Measurements from ENCODE around the gene FNBP1. TPM values are rescaled to one million over a fixed set of nuclear protein-coding genes. Genes with fewer than 3 reads are reported as not detected.
A peak's percentile ranks its signal among the peaks of the same experiment; 100 is the strongest.

The FNBP1 gene
- total RNA-seq (2016; rRNA removed; fragmentation: Illumina TruSeq; extraction: Trizol) (19.5 and 22.9 TPM in 2 replicates), polyA plus RNA-seq (2011; rRNA removed) (5.2 and 5.4 TPM in 2 replicates), polyA minus RNA-seq (2011; rRNA and poly(A)+ RNA removed; ENCODE audit: low replicate concordance) (4.4 and 10.2 TPM in 2 replicates), Bru-seq, nascent RNA (percentile 61 among the genes with signal in this experiment), BruChase-seq, experiment 1, labeled RNA remaining after a 6-hour chase (percentile 77 among the genes with signal in this experiment), BruChase-seq, experiment 2, labeled RNA remaining after a 2-hour chase (percentile 68 among the genes with signal in this experiment)
- total RNA-seq (2016; cell fraction: cytosol; rRNA removed; fragmentation: Illumina TruSeq; extraction: Trizol; ENCODE audit: low read depth) = 3.8 and 5.7 TPM in 2 replicates
- 17.1 and 17.3 TPM in 2 replicates for total RNA-seq (2016; cell fraction: insoluble cytoplasmic fraction; rRNA removed; fragmentation: Illumina TruSeq; extraction: Trizol)
- 10.5 and 11.1 TPM in 2 replicates for total RNA-seq (2016; cell fraction: membrane; rRNA removed; fragmentation: Illumina TruSeq; extraction: Trizol)
- total RNA-seq (2016; cell fraction: nucleus; rRNA removed; fragmentation: Illumina TruSeq; extraction: Trizol) = 13.3 and 16.8 TPM in 2 replicates
- 2.8 and 3.6 TPM in 2 replicates for polyA plus RNA-seq (2011; cell fraction: cytosol; rRNA removed)
- 4.9 and 7.3 TPM in 2 replicates for polyA plus RNA-seq (2011; cell fraction: nucleus; rRNA removed)
- polyA plus RNA-seq (2012) = 8.6 and 13.9 TPM in 2 replicates
- polyA plus RNA-seq (2016; cell fraction: cytosol; fragmentation: Illumina TruSeq; extraction: Trizol; ENCODE audit: low read depth) = 1.9 and 2.3 TPM in 2 replicates
- polyA plus RNA-seq (2016; cell fraction: insoluble cytoplasmic fraction; fragmentation: Illumina TruSeq; extraction: Trizol; ENCODE audit: low read depth) = 13.0 and 16.7 TPM in 2 replicates
- 4.3 and 5.1 TPM in 2 replicates for polyA plus RNA-seq (2016; cell fraction: membrane; fragmentation: Illumina TruSeq; extraction: Trizol; ENCODE audit: low read depth)
- polyA plus RNA-seq (2016; cell fraction: nucleus; fragmentation: Illumina TruSeq; extraction: Trizol; ENCODE audit: insufficient read depth, low read depth) = 18.7 and 22.4 TPM in 2 replicates
- 8.5 and 10.5 TPM in 2 replicates for polyA minus RNA-seq (2011; cell fraction: cytosol; rRNA and poly(A)+ RNA removed)
- polyA minus RNA-seq (2011; cell fraction: nucleus; rRNA and poly(A)+ RNA removed) = 15.5 and 21.8 TPM in 2 replicates
- long read RNA-seq, experiment 1, partial matches to known transcripts = 4 of 9 reads
- long read RNA-seq, experiment 1, other reads (novel, unspliced or antisense) = 5 of 9 reads
- long read RNA-seq, experiment 2, full-length matches to known transcripts = 3 of 25 reads
- long read RNA-seq, experiment 2, partial matches to known transcripts = 2 of 25 reads
- long read RNA-seq, experiment 2, other reads (novel, unspliced or antisense) = 20 of 25 reads

- no peaks in the 10 kb centered on the region for H3K36me3 ChIP-seq (replicated peaks in 1 of 2; ENCODE audit: control insufficient read depth in 1 of 2, insufficient read depth in 2 of 2, low read length in 2 of 2)
- 1% methylated on average over 15 of the region's 92 CpGs for WGBS (ENCODE audit: low lambda C conversion rate)
- BruUV-seq (replicated peaks) = no TSS peak
- ChIA-PET CTCF (ENCODE audit: low intra/inter-chr PET ratio, low total read pairs) (interaction anchor here (2.2 kb wide), 1 partner anchor 157 kb away, joined by 9 read pairs; no protein-coding TSS in a partner anchor), POLR2A (interaction anchor here (0.8 to 4.0 kb wide), 6 partner anchors 8 to 157 kb away, joined by 3 to 39 read pairs (median 7); partner anchors contain the start of gene GPR107)
- no peaks in the 10 kb centered on the region for H3K27me3 ChIP-seq (ENCODE audit: control insufficient read depth in 1 of 2, insufficient read depth in 2 of 2, low read length in 2 of 2)
- FAIRE-seq (no peak), DNase-seq (ENCODE audit: low spot score) (peak; percentile 56), ATAC-seq (peak; percentile 82)
- no peaks in the 10 kb centered on the region for H3K9me3 ChIP-seq (ENCODE audit: low read length)
- H4K20me1 ChIP-seq (ENCODE audit: insufficient read depth, low read length) = no peaks in the 10 kb centered on the region
- H3K4me2 ChIP-seq (ENCODE audit: low read depth, low read length) = peak within 1 kb of the TSS; percentile 79
- peak within 1 kb of the TSS; percentile 85 for H3K27ac ChIP-seq (ENCODE audit: extremely low read length, insufficient read depth, low read length)
- H2AFZ ChIP-seq (ENCODE audit: low read length) = no peak within 1 kb of the TSS
- peak within 1 kb of the TSS; percentile 83 for H3K9ac ChIP-seq (ENCODE audit: insufficient read depth, low read depth, low read length)
- in situ Hi-C loops (cut with HindIII; ENCODE audit: extremely low pct_ligation_motif_present, low pct_unique_long_range_greater_than_20kb) (loop anchor here (5.0 kb wide), 1 partner anchor 156 kb away; no protein-coding TSS in a partner anchor), intact Hi-C loops (cut with micrococcal nuclease; ENCODE audit: unreplicated experiment) (loop anchor here (1.0 kb wide), 1 partner anchor 158 kb away; no protein-coding TSS in a partner anchor)
- H3K4me3 ChIP-seq (replicated peaks in 1 of 3; ENCODE audit: insufficient read depth in 1 of 3, low read depth in 2 of 3, low read length in 3 of 3) = peak within 1 kb of the TSS; percentile 68 to 97 (median 78)
- H3K79me2 ChIP-seq (ENCODE audit: insufficient read depth, low read length) = peaks cover 35% of the 10 kb centered on the region
- peaks cover 55% of the 10 kb centered on the region for H3K4me1 ChIP-seq (ENCODE audit: insufficient read depth, low read length)
- TF ChIP-seq E2F2 (CRISPR knock-in tag; IDR thresholded peaks at IDR 0.05; ENCODE audit: borderline replicate concordance) (no peak), POGZ (CRISPR knock-in tag; IDR thresholded peaks at IDR 0.05) (peak; percentile 37; the same call in 1 of the 2 replicates), CHD2 (IDR thresholded peaks at IDR 0.05; ENCODE audit: low read depth, low read length) (no peak), RBM22 (optimal IDR thresholded peaks at IDR 0.05; ENCODE audit: low read length) (no peak), IKZF5 (CRISPR knock-in tag; IDR thresholded peaks at IDR 0.05) (0 out of 2 replicates have a peak, but pooled peaks have one; percentile 71), ZNF709 (CRISPR knock-in tag; IDR thresholded peaks at IDR 0.05) (peak; percentile 20; the same call in 1 of the 2 replicates), ZFX (CRISPR knock-in tag; IDR thresholded peaks at IDR 0.05; ENCODE audit: low read depth) (peak; percentile 82), JUND (CRISPR knock-in tag; IDR thresholded peaks at IDR 0.05) (0 out of 2 replicates have a peak, but pooled peaks have one; percentile 29), SRY (CRISPR knock-in tag; IDR thresholded peaks at IDR 0.05) (0 out of 2 replicates have a peak, but pooled peaks have one; percentile 33), ZBTB34 (CRISPR knock-in tag; IDR thresholded peaks at IDR 0.05) (peak; percentile 11; the same call in 1 of the 2 replicates)
- TF ChIP-seq, protein P1, sequence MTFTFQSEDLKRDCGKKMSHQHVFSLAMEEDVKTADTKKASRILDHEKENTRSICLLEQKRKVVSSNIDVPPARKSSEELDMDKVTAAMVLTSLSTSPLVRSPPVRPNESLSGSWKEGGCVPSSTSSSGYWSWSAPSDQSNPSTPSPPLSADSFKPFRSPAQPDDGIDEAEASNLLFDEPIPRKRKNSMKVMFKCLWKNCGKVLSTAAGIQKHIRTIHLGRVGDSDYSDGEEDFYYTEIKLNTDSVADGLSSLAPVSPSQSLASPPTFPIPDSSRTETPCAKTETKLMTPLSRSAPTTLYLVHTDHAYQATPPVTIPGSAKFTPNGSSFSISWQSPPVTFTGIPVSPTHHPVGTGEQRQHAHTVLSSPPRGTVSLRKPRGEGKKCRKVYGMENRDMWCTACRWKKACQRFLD (CRISPR knock-in tag; IDR thresholded peaks at IDR 0.05; ENCODE audit: borderline replicate concordance) = peak; percentile 83; the same call in 1 of the 2 replicates
Measured at GRCh38 chr9:130042885-130043653, at the start of gene FNBP1. Gene FNBP1, minus strand, starts transcription at chr9:130043189. Its CDS starts 214 bp downstream, at chr9:130042975.
